Choroid plexus epithelial cell (primary cell): ENCODE data around the gene PLSCR5.

Experiments
- DNase-seq: peaks from one replicate; pipeline ENCODE4 v3.0.0-alpha.2; 2010; ENCODE audit warnings: low read depth
- H3K4me3 ChIP-seq: 2 replicates; pipeline ENCODE4 v1.5.1; 2011; ENCODE audit warnings: low read depth, mild to moderate bottlenecking, control low read depth, low read length, moderate library complexity
- CTCF ChIP-seq: conservative IDR thresholded peaks from 2 replicates; pipeline ENCODE4 v1.5.1; 2011; ENCODE audit warnings: low read depth, mild to moderate bottlenecking, control low read depth, inconsistent platforms, low read length, moderate library complexity

PLSCR5 gene

GRCh38 chr3:146546366-146546965 lies 58.7 kb downstream of the PLSCR5 start:
- DNase-seq = no peak
- H3K4me3 ChIP-seq = no peak overlapping the region
- no peak for TF ChIP-seq CTCF

GRCh38 chr3:146544929-146545528 lies 60.1 kb downstream of the PLSCR5 start:
- TF ChIP-seq CTCF = no peak
- peak overlapping the region; percentile 84 for H3K4me3 ChIP-seq
- DNase-seq = no peak

GRCh38 chr3:146544002-146544928 lies 60.9 kb downstream of the PLSCR5 start, which contains the start of gene PLSCR1:
PLSCR1 (minus strand) TSS chr3:146544607; CDS start chr3:146536552, 8,055 bp downstream.
- TF ChIP-seq CTCF = no peak
- DNase-seq = peak; percentile 99
- H3K4me3 ChIP-seq = peak within 1 kb of the TSS; percentile 84

- peak; percentile 48 for DNase-seq
- no peak for TF ChIP-seq CTCF
- peak overlapping the region; percentile 84 for H3K4me3 ChIP-seq
Observed at GRCh38 chr3:146543461-146544001, 61.6 kb downstream of the PLSCR5 start.

GRCh38 chr3:146542978-146543377 lies 62.2 kb downstream of the PLSCR5 start:
- no peak for TF ChIP-seq CTCF
- H3K4me3 ChIP-seq = peak overlapping the region; percentile 84
- DNase-seq = peak; percentile 38

GRCh38 chr3:146542179-146542578 lies 63.0 kb downstream of the PLSCR5 start:
- DNase-seq = peak; percentile 87
- H3K4me3 ChIP-seq = peak overlapping the region; percentile 84
- TF ChIP-seq CTCF = no peak
